Measurements from ENCODE around the gene FAM184B. TPM values are rescaled to one million over a fixed set of nuclear protein-coding genes. Genes with fewer than 3 reads are reported as not detected.

FAM184B gene
- total RNA-seq, 1 experiment from 2014 or later, result 0.09 TPM

DNA sequence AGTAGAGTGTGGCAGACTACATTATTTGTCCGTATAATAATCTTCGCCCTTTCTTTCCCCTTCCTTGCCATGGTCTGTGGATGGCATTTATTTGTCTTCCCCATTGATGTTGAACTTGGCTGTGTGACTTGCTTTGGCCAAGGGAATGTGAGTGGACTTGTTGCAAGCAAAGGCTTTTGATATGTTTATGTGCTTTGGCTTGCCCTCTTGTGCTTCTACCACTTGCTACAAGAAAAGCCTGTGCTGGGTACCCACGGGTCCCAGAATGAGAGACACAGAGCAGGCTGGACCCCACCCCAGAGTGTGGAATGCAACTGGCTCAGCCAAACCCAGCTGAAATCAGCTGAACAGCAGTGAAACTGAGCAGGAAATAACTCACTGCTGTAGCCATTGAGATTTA lies 63.0 kb downstream of the FAM184B start:
- no peak overlapping the region for H3K56ac ChIP-seq (ENCODE audit: insufficient read length, low read depth, low read length)
- H3K4me1 ChIP-seq (ENCODE audit: insufficient read depth, low read length), result peaks cover 4% of the 10 kb centered on the region; the same call in 1 of the 2 replicates
- no peak overlapping the region for H2AK5ac ChIP-seq (ENCODE audit: insufficient read length, low read length)
- Mint-ChIP-seq H3K36me3 (ENCODE audit: insufficient read depth in 1 of 3, low read depth in 3 of 3) (no peaks in the 10 kb centered on the region), H3K4me1 (peaks cover 29 to 31% of the 10 kb centered on the region in 2 experiments), H3K9me3 (no peaks in the 10 kb centered on the region), H3K4me3 (no peak overlapping the region), H3K27ac (no peak overlapping the region), H3K27me3 (ENCODE audit: low read depth) (no peaks in the 10 kb centered on the region)
- H3K9me3 ChIP-seq (ENCODE audit: control insufficient read depth, low read depth, low read length), result no peaks in the 10 kb centered on the region
- no peak overlapping the region for H4K91ac ChIP-seq (ENCODE audit: insufficient read length, low read depth, low read length)
- H4K5ac ChIP-seq (ENCODE audit: insufficient read length, low read depth, low read length), result no peak overlapping the region
- no peak overlapping the region for H3K4ac ChIP-seq (ENCODE audit: low read depth, low read length)
- no peaks in the 10 kb centered on the region for H3K79me1 ChIP-seq (ENCODE audit: insufficient read depth, low read depth, low read length, poor library complexity, severe bottlenecking)
- no CpG with 5 or more reads among the region's 3 CpGs for WGBS (ENCODE audit: extremely low coverage, insufficient read length, low lambda C conversion rate)
- TF ChIP-seq, protein P1, sequence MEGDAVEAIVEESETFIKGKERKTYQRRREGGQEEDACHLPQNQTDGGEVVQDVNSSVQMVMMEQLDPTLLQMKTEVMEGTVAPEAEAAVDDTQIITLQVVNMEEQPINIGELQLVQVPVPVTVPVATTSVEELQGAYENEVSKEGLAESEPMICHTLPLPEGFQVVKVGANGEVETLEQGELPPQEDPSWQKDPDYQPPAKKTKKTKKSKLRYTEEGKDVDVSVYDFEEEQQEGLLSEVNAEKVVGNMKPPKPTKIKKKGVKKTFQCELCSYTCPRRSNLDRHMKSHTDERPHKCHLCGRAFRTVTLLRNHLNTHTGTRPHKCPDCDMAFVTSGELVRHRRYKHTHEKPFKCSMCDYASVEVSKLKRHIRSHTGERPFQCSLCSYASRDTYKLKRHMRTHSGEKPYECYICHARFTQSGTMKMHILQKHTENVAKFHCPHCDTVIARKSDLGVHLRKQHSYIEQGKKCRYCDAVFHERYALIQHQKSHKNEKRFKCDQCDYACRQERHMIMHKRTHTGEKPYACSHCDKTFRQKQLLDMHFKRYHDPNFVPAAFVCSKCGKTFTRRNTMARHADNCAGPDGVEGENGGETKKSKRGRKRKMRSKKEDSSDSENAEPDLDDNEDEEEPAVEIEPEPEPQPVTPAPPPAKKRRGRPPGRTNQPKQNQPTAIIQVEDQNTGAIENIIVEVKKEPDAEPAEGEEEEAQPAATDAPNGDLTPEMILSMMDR (conservative IDR thresholded peaks at IDR 0.05), result no peak
- no peak overlapping the region for H2BK120ac ChIP-seq (ENCODE audit: low read depth, low read length, poor library complexity, severe bottlenecking)
- no peak overlapping the region for H2BK12ac ChIP-seq (ENCODE audit: insufficient read length, low read depth, low read length)
- no peak overlapping the region for H3K18ac ChIP-seq (ENCODE audit: insufficient read length, low read depth, low read length)
- no peaks in the 10 kb centered on the region for H4K20me1 ChIP-seq (ENCODE audit: control insufficient read depth, insufficient read depth, insufficient read length)
- no peaks in the 10 kb centered on the region for H3K27me3 ChIP-seq (ENCODE audit: insufficient read depth, low read length)
- no peak overlapping the region for H3K4me2 ChIP-seq (ENCODE audit: insufficient read depth, insufficient read length, low read length)
- no peak overlapping the region for H2BK20ac ChIP-seq (ENCODE audit: low read depth, low read length, poor library complexity, severe bottlenecking)
- no peak overlapping the region for H2AFZ ChIP-seq (ENCODE audit: low read length)
- no peak overlapping the region for H3K27ac ChIP-seq (ENCODE audit: insufficient read length, low read depth, low read length)
- H3K14ac ChIP-seq (ENCODE audit: insufficient read depth, low read length), result no peak overlapping the region
- H3K23ac ChIP-seq (ENCODE audit: insufficient read length, low read depth, low read length), result no peak overlapping the region
- DNase-seq, result no peak
- H2BK15ac ChIP-seq (ENCODE audit: low read depth, low read length), result no peak overlapping the region
- H3T11ph ChIP-seq (ENCODE audit: low read length), result no peak overlapping the region
- no peaks in the 10 kb centered on the region for H3K79me2 ChIP-seq (ENCODE audit: insufficient read depth, low read length)
- no peak overlapping the region for H2BK5ac ChIP-seq (ENCODE audit: insufficient read length, low read length)
- H4K8ac ChIP-seq (replicated peaks; ENCODE audit: insufficient read length, low read depth, low read length), result no peak overlapping the region
- no peak overlapping the region for H3K9ac ChIP-seq (ENCODE audit: extremely low read depth, insufficient read length, low read length)
- H3K23me2 ChIP-seq (ENCODE audit: insufficient read length, low read depth, low read length, poor library complexity, severe bottlenecking), result no peaks in the 10 kb centered on the region
